B cell (primary cell): Measurements from ENCODE around the gene PLXDC1.

Source experiments
- CTCF ChIP-seq: fragments of 200-600 bp; IDR thresholded peaks from one replicate; pipeline ENCODE4 v1.8.0; 2022; ENCODE audit warnings: antibody characterized with exemption, mild to moderate bottlenecking
- EZH2 ChIP-seq: IDR thresholded peaks from 2 replicates; pipeline ENCODE4 v1.6.1; 2012; ENCODE audit warnings: borderline replicate concordance, low read depth, mild to moderate bottlenecking, moderate library complexity, low read length; ENCODE audit not compliant: insufficient read depth, poor library complexity, severe bottlenecking

GRCh38 chr17:39199820-39200069 lies 48.3 kb upstream of the PLXDC1 start:
- TF ChIP-seq CTCF (no peak), EZH2 (no peak)
